Stimulated activated CD4-positive, alpha-beta T cell treated with anti-CD3 and anti-CD28 coated beads, TNF-alpha, amount 100 ng/mL, for 4 hours (primary cell): ENCODE results near the gene CDC20B.
A peak's percentile ranks its signal among the peaks of the same experiment; 100 is the strongest.
"Not testable (repeated sequence)": the region's sequence is repeated elsewhere in the genome, so short reads cannot be mapped to it uniquely, and the experiment has no call there.

ENCODE experiments used
- DNase-seq, 3 experiments: peaks; one replicate each; pipeline ENCODE4 v3.0.0-alpha.2; 2020; ENCODE audit warnings: low read depth in 3 of 3

Gene CDC20B

GRCh38 chr5:55160493-55161209 lies 12.3 kb downstream of the CDC20B start:
- no peak for DNase-seq

- no peak for DNase-seq
These were observed 13.0 kb downstream of the CDC20B start, which contains the start of gene GPX8 for GRCh38 chr5:55159763-55160492. Gene GPX8 (plus strand): TSS chr5:55160171. CDS start chr5:55160193, 22 bp downstream.

GRCh38 chr5:55154873-55155272 lies 18.1 kb downstream of the CDC20B start:
- DNase-seq: no peak

GRCh38 chr5:55151923-55152842 lies 20.8 kb downstream of the CDC20B start:
- no peak for DNase-seq

GRCh38 chr5:55149308-55149795 lies 23.6 kb downstream of the CDC20B start:
- DNase-seq: no peak

GRCh38 chr5:55146543-55147151 lies 26.3 kb downstream of the CDC20B start:
- peak; percentile 46 to 73 (median 71) for DNase-seq

- no peak for DNase-seq
These were observed 26.9 kb downstream of the CDC20B start for GRCh38 chr5:55146080-55146479.

- DNase-seq: no peak
These were observed 29.4 kb downstream of the CDC20B start for GRCh38 chr5:55143624-55144023.

- no peak for DNase-seq
These were observed 30.9 kb downstream of the CDC20B start for GRCh38 chr5:55141945-55142690.

- DNase-seq: no peak
These were observed 31.9 kb downstream of the CDC20B start for GRCh38 chr5:55140908-55141665.

- DNase-seq: no peak
These were observed 36.5 kb downstream of the CDC20B start for GRCh38 chr5:55136521-55136920.

- DNase-seq: no peak
These were observed 38.8 kb downstream of the CDC20B start for GRCh38 chr5:55134053-55134722.

- DNase-seq: no peak
These were observed 49.6 kb downstream of the CDC20B start for GRCh38 chr5:55123365-55123764.

- DNase-seq: no peak
These were observed 58.9 kb downstream of the CDC20B start for GRCh38 chr5:55114061-55114460.

- DNase-seq: no peak
These were observed 59.6 kb downstream of the CDC20B start for GRCh38 chr5:55113327-55113726.

GRCh38 chr5:55110217-55110616 lies 62.8 kb downstream of the CDC20B start:
- no peak for DNase-seq

- DNase-seq: no peak
These were observed 64.3 kb downstream of the CDC20B start for GRCh38 chr5:55108661-55109060.

- DNase-seq: not testable (repeated sequence)
These were observed 67.0 kb downstream of the CDC20B start for GRCh38 chr5:55105976-55106375.

- DNase-seq: no peak
These were observed 67.9 kb downstream of the CDC20B start for GRCh38 chr5:55104946-55105701.
